GM23248 (cell line): ENCODE results near the gene PTPRD. TPM values are rescaled to one million over a fixed set of nuclear protein-coding genes. Genes with fewer than 3 reads are reported as not detected.

Experiments used
- DNase-seq: peaks from one replicate; pipeline ENCODE4 v3.0.0-alpha.2; 2015
- H2AFZ ChIP-seq: fragments of 200-600 bp; sonication (generic); 2 replicates; pipeline ENCODE4 v1.6.1; 2016; ENCODE audit warnings: antibody characterized with exemption
- H3F3A ChIP-seq: fragments of 200-600 bp; sonication (generic); 2 replicates; pipeline ENCODE4 v1.6.1; 2016; ENCODE audit warnings: mild to moderate bottlenecking, antibody characterized with exemption, mixed run types; ENCODE audit not compliant: insufficient read depth
- H3K27ac ChIP-seq: fragments of 200-600 bp; sonication (generic); 2 replicates; pipeline ENCODE4 v1.5.1; 2016; ENCODE audit warnings: mild to moderate bottlenecking
- H3K27me3 ChIP-seq: fragments of 200-600 bp; sonication (generic); replicated peaks from 2 replicates; pipeline ENCODE4 v1.6.1; 2016; ENCODE audit warnings: mild to moderate bottlenecking; ENCODE audit not compliant: insufficient read depth
- H3K36me3 ChIP-seq: fragments of 200-600 bp; sonication (generic); 2 replicates; pipeline ENCODE4 v1.6.1; 2016; ENCODE audit warnings: low read depth, mild to moderate bottlenecking
- H3K4me1 ChIP-seq: fragments of 200-600 bp; sonication (generic); 2 replicates; pipeline ENCODE4 v1.6.1; 2016; ENCODE audit warnings: mild to moderate bottlenecking; ENCODE audit not compliant: insufficient read depth
- H3K4me2 ChIP-seq: fragments of 200-600 bp; sonication (generic); one replicate; pipeline ENCODE4 v1.6.1; 2016; ENCODE audit warnings: mild to moderate bottlenecking; ENCODE audit not compliant: unreplicated experiment
- H3K4me3 ChIP-seq: fragments of 200-600 bp; sonication (generic); 2 replicates; pipeline ENCODE4 v1.5.1; 2016; ENCODE audit warnings: mild to moderate bottlenecking
- H3K79me2 ChIP-seq: fragments of 200-600 bp; sonication (generic); 2 replicates; pipeline ENCODE4 v1.6.1; 2016; ENCODE audit warnings: mild to moderate bottlenecking; ENCODE audit not compliant: insufficient read depth
- H3K9ac ChIP-seq: fragments of 200-600 bp; sonication (generic); 2 replicates; pipeline ENCODE4 v1.6.1; 2016; ENCODE audit warnings: mild to moderate bottlenecking
- H3K9me2 ChIP-seq: fragments of 200-600 bp; sonication (generic); 2 replicates; pipeline ENCODE4 v1.6.1; 2016; ENCODE audit warnings: mixed run types, mild to moderate bottlenecking, moderate library complexity; ENCODE audit not compliant: insufficient read depth
- H3K9me3 ChIP-seq: fragments of 200-600 bp; sonication (generic); one replicate; pipeline ENCODE4 v1.6.1; 2017; ENCODE audit warnings: low read depth
- H4K20me1 ChIP-seq: fragments of 200-600 bp; sonication (generic); 2 replicates; pipeline ENCODE4 v1.6.0; 2016; ENCODE audit not compliant: insufficient read depth
- EZH2 ChIP-seq: fragments of 200-600 bp; sonication (generic); IDR thresholded peaks from 2 replicates; pipeline ENCODE4 v1.6.1; 2018; ENCODE audit warnings: antibody characterized with exemption, mild to moderate bottlenecking; ENCODE audit not compliant: insufficient read depth, poor library complexity, severe bottlenecking
- EZH2phosphoT487 ChIP-seq: fragments of 200-600 bp; sonication (generic); IDR thresholded peaks from 2 replicates; pipeline ENCODE4 v1.6.1; 2018; ENCODE audit warnings: antibody characterized with exemption, moderate library complexity, mild to moderate bottlenecking, low read depth; ENCODE audit not compliant: insufficient read depth
- WGBS, 2 experiments: methylation state at CpG; one replicate each; pipeline ENCODE4 v1.1.6; 2015 to 2017; ENCODE audit warnings: low lambda C conversion rate in 2 of 2, low coverage in 1 of 2; ENCODE audit errors: missing lambda C conversion rate in 2 of 2; 5-methylcytosine and 5-hydroxymethylcytosine counted together
- in situ Hi-C: fragments of 300-500 bp; cut with MboI; formaldehyde crosslinking; loops from 2 replicates; pipeline ENCODE4 v1.15.0; 2020
- polyA plus RNA-seq: library from polyadenylated mRNA; unstranded; fragments of >200 nt; fragmentation: Nextera tagmentation; extraction: Ambion mirVana; gene quantifications from 2 replicates; pipeline ENCODE4 v1.2.1, GENCODE V29; 2016
- total RNA-seq: library from RNA; depleted of rRNA; stranded (reverse); fragments of >200 nt; shearing (Covaris generic); gene quantifications from 2 replicates; pipeline ENCODE4 v1.2.3, GENCODE V29; 2014

Gene PTPRD
- total and polyA plus RNA-seq, 2 experiments from 2014 or later = 0.05 TPM; not detected in 1

- H2AFZ ChIP-seq = no peak overlapping the region
- no peaks in the 10 kb centered on the region for H3K9me2 ChIP-seq
- no peak overlapping the region for H3K9ac ChIP-seq
- no peaks in the 10 kb centered on the region for H3K27me3 ChIP-seq
- H3K27ac ChIP-seq = no peak overlapping the region
- DNase-seq = no peak
- no peak overlapping the region for H3K4me3 ChIP-seq
- H3K79me2 ChIP-seq = no peaks in the 10 kb centered on the region
- no peaks in the 10 kb centered on the region for H3F3A ChIP-seq
- H3K4me1 ChIP-seq = no peaks in the 10 kb centered on the region
- H3K9me3 ChIP-seq = no peaks in the 10 kb centered on the region
- TF ChIP-seq EZH2 = no peak
- no peak for TF ChIP-seq EZH2phosphoT487
- in situ Hi-C loops = no loop called here
- H3K36me3 ChIP-seq = no peaks in the 10 kb centered on the region
- H4K20me1 ChIP-seq = no peaks in the 10 kb centered on the region
- no peak overlapping the region for H3K4me2 ChIP-seq
Observed at GRCh38 chr9:10052916-10053315, 559.9 kb downstream of the PTPRD start.

GRCh38 chr9:10052181-10052580 lies 560.6 kb downstream of the PTPRD start:
- Histone ChIP-seq H3K9me3 (no peaks in the 10 kb centered on the region), H3K79me2 (no peaks in the 10 kb centered on the region), H3K36me3 (no peaks in the 10 kb centered on the region), H3K27me3 (no peaks in the 10 kb centered on the region), H3K27ac (no peak overlapping the region), H4K20me1 (no peaks in the 10 kb centered on the region), H3F3A (no peaks in the 10 kb centered on the region), H3K4me2 (no peak overlapping the region), H3K9ac (no peak overlapping the region), H3K4me3 (no peak overlapping the region), H2AFZ (no peak overlapping the region), H3K4me1 (no peaks in the 10 kb centered on the region), H3K9me2 (no peaks in the 10 kb centered on the region)
- TF ChIP-seq EZH2 = no peak
- TF ChIP-seq EZH2phosphoT487 = no peak
- DNase-seq = no peak
- WGBS, 2 experiments = 33 to 47% methylated on average over 1 of the region's 1 CpG
- in situ Hi-C loops = no loop called here

- Histone ChIP-seq H3K36me3 (no peaks in the 10 kb centered on the region), H3K79me2 (no peaks in the 10 kb centered on the region), H3K4me1 (no peaks in the 10 kb centered on the region), H3K9me3 (no peaks in the 10 kb centered on the region), H4K20me1 (no peaks in the 10 kb centered on the region), H3K27ac (no peak overlapping the region), H3K27me3 (no peaks in the 10 kb centered on the region), H3K9ac (no peak overlapping the region), H3K9me2 (no peaks in the 10 kb centered on the region), H3K4me2 (no peak overlapping the region), H3K4me3 (no peak overlapping the region), H2AFZ (no peak overlapping the region), H3F3A (no peaks in the 10 kb centered on the region)
- 28 to 37% methylated on average over 4 of the region's 4 CpGs for WGBS, 2 experiments
- DNase-seq = peak; percentile 55
- TF ChIP-seq EZH2phosphoT487 = no peak
- no peak for TF ChIP-seq EZH2
- in situ Hi-C loops = no loop called here
Observed at GRCh38 chr9:10050016-10050415, 562.8 kb downstream of the PTPRD start.

GRCh38 chr9:10048994-10049393 lies 563.8 kb downstream of the PTPRD start:
- DNase-seq = no peak
- no peaks in the 10 kb centered on the region for H3K36me3 ChIP-seq
- H3K27me3 ChIP-seq = no peaks in the 10 kb centered on the region
- H3K79me2 ChIP-seq = no peaks in the 10 kb centered on the region
- H4K20me1 ChIP-seq = no peaks in the 10 kb centered on the region
- H3F3A ChIP-seq = no peaks in the 10 kb centered on the region
- H3K4me1 ChIP-seq = no peaks in the 10 kb centered on the region
- H3K4me2 ChIP-seq = no peak overlapping the region
- H3K9me2 ChIP-seq = no peaks in the 10 kb centered on the region
- H2AFZ ChIP-seq = no peak overlapping the region
- no peak overlapping the region for H3K9ac ChIP-seq
- in situ Hi-C loops = no loop called here
- WGBS, 2 experiments = 62% methylated on average over 3 of the region's 3 CpGs
- H3K9me3 ChIP-seq = no peaks in the 10 kb centered on the region
- H3K4me3 ChIP-seq = no peak overlapping the region
- no peak for TF ChIP-seq EZH2phosphoT487
- TF ChIP-seq EZH2 = no peak
- no peak overlapping the region for H3K27ac ChIP-seq

GRCh38 chr9:10045598-10045997 lies 567.2 kb downstream of the PTPRD start:
- Histone ChIP-seq H3K9me2 (no peaks in the 10 kb centered on the region), H3K9ac (no peak overlapping the region), H3K4me1 (no peaks in the 10 kb centered on the region), H3K27me3 (no peaks in the 10 kb centered on the region), H3K4me2 (no peak overlapping the region), H3K36me3 (no peaks in the 10 kb centered on the region), H2AFZ (no peak overlapping the region), H3F3A (no peaks in the 10 kb centered on the region), H3K79me2 (no peaks in the 10 kb centered on the region), H3K9me3 (no peaks in the 10 kb centered on the region), H3K27ac (no peak overlapping the region), H4K20me1 (no peaks in the 10 kb centered on the region), H3K4me3 (no peak overlapping the region)
- in situ Hi-C loops = no loop called here
- TF ChIP-seq EZH2phosphoT487 (no peak), EZH2 (no peak)
- WGBS, 2 experiments = 1 to 3% methylated on average over 2 of the region's 2 CpGs
- DNase-seq = peak; percentile 36
